ENCODE results near the gene SKIDA1. TPM values are rescaled to one million over a fixed set of nuclear protein-coding genes. Genes with fewer than 3 reads are reported as not detected.

SKIDA1 gene
- total RNA-seq, 2 experiments from 2014 or later: 0.26 to 0.29 TPM

GRCh38 chr10:21488957-21489446, 36.5 kb downstream of the SKIDA1 start:
- ATAC-seq (no peak), DNase-seq (no peak)
- H3K4me1 Mint-ChIP-seq: peaks cover under 1% of the 10 kb centered on the region
- no peaks in the 10 kb centered on the region for H3K9me3 Mint-ChIP-seq (ENCODE audit: low read depth)
- peaks cover 42% of the 10 kb centered on the region for H3K27me3 Mint-ChIP-seq
- no peak overlapping the region for H3K4me3 Mint-ChIP-seq
- H3K36me3 Mint-ChIP-seq: no peaks in the 10 kb centered on the region
- H3K27ac Mint-ChIP-seq: no peak overlapping the region
- CTCF ChIA-PET: interaction anchor here (2.3 kb wide), 1 partner anchor 7 kb away, joined by 11 read pairs; no protein-coding TSS in a partner anchor

GRCh38 chr10:21488246-21488956, 37.1 kb downstream of the SKIDA1 start:
- DNase-seq (no peak), ATAC-seq (no peak)
- Mint-ChIP-seq H3K36me3 (no peaks in the 10 kb centered on the region), H3K4me1 (no peaks in the 10 kb centered on the region), H3K27ac (no peak overlapping the region), H3K27me3 (peaks cover 37% of the 10 kb centered on the region), H3K9me3 (ENCODE audit: low read depth) (no peaks in the 10 kb centered on the region), H3K4me3 (no peak overlapping the region)
- CTCF ChIA-PET: interaction anchor here (2.3 kb wide), 1 partner anchor 8 kb away, joined by 11 read pairs; no protein-coding TSS in a partner anchor

GRCh38 chr10:21487416-21488180, 37.9 kb downstream of the SKIDA1 start:
- CTCF ChIA-PET: interaction anchor here (2.3 kb wide), 1 partner anchor 9 kb away, joined by 11 read pairs; no protein-coding TSS in a partner anchor
- H3K4me1 Mint-ChIP-seq: no peaks in the 10 kb centered on the region
- no peaks in the 10 kb centered on the region for H3K9me3 Mint-ChIP-seq (ENCODE audit: low read depth)
- no peaks in the 10 kb centered on the region for H3K36me3 Mint-ChIP-seq
- peaks cover 30% of the 10 kb centered on the region for H3K27me3 Mint-ChIP-seq
- ATAC-seq (no peak), DNase-seq (no peak)
- no peak overlapping the region for H3K27ac Mint-ChIP-seq
- H3K4me3 Mint-ChIP-seq: no peak overlapping the region

GRCh38 chr10:21482821-21483220, 42.7 kb downstream of the SKIDA1 start:
- Mint-ChIP-seq H3K27me3 (peaks cover 2% of the 10 kb centered on the region), H3K4me3 (no peak overlapping the region), H3K9me3 (ENCODE audit: low read depth) (no peaks in the 10 kb centered on the region), H3K36me3 (no peaks in the 10 kb centered on the region), H3K27ac (no peak overlapping the region), H3K4me1 (no peaks in the 10 kb centered on the region)
- CTCF ChIA-PET: interaction anchor here (1.3 to 1.6 kb wide), 2 partner anchors 11 to 13 kb away, joined by 3 to 4 read pairs; no protein-coding TSS in a partner anchor
- no peak for ATAC-seq
- DNase-seq: no peak

- H3K4me1 Mint-ChIP-seq: no peaks in the 10 kb centered on the region
- no peaks in the 10 kb centered on the region for H3K9me3 Mint-ChIP-seq (ENCODE audit: low read depth)
- H3K27ac Mint-ChIP-seq: no peak overlapping the region
- CTCF ChIA-PET: interaction anchor here (0.7 to 1.6 kb wide), 3 partner anchors 9 to 15 kb away, joined by 3 to 4 read pairs (median 3); no protein-coding TSS in a partner anchor
- peaks cover 2% of the 10 kb centered on the region for H3K27me3 Mint-ChIP-seq
- DNase-seq (no peak), ATAC-seq (no peak)
- no peaks in the 10 kb centered on the region for H3K36me3 Mint-ChIP-seq
- H3K4me3 Mint-ChIP-seq: no peak overlapping the region
Observed at GRCh38 chr10:21481407-21481806, 44.1 kb downstream of the SKIDA1 start.

GRCh38 chr10:21479570-21480315, 45.7 kb downstream of the SKIDA1 start:
- Mint-ChIP-seq H3K4me3 (no peak overlapping the region), H3K9me3 (ENCODE audit: low read depth) (no peaks in the 10 kb centered on the region), H3K27ac (no peak overlapping the region), H3K4me1 (no peaks in the 10 kb centered on the region), H3K36me3 (no peaks in the 10 kb centered on the region), H3K27me3 (peaks cover 2% of the 10 kb centered on the region)
- no peak for DNase-seq
- CTCF ChIA-PET: interaction anchor here (0.6 kb wide), 1 partner anchor 178 kb away, joined by 4 read pairs; no protein-coding TSS in a partner anchor
- ATAC-seq: no peak

GRCh38 chr10:21475393-21475792, 50.1 kb downstream of the SKIDA1 start:
- no peak overlapping the region for H3K27ac Mint-ChIP-seq
- no peak for ATAC-seq
- no peaks in the 10 kb centered on the region for H3K9me3 Mint-ChIP-seq (ENCODE audit: low read depth)
- no peaks in the 10 kb centered on the region for H3K36me3 Mint-ChIP-seq
- no peak overlapping the region for H3K4me3 Mint-ChIP-seq
- DNase-seq: no peak
- CTCF ChIA-PET: no interaction called here
- no peaks in the 10 kb centered on the region for H3K27me3 Mint-ChIP-seq
- H3K4me1 Mint-ChIP-seq: no peaks in the 10 kb centered on the region

- CTCF ChIA-PET: no interaction called here
- Mint-ChIP-seq H3K4me1 (no peaks in the 10 kb centered on the region), H3K27me3 (no peaks in the 10 kb centered on the region), H3K4me3 (no peak overlapping the region), H3K36me3 (no peaks in the 10 kb centered on the region), H3K27ac (no peak overlapping the region), H3K9me3 (ENCODE audit: low read depth) (no peaks in the 10 kb centered on the region)
- DNase-seq: no peak
- no peak for ATAC-seq
Observed at GRCh38 chr10:21473541-21473940, 51.9 kb downstream of the SKIDA1 start.

- Mint-ChIP-seq H3K4me3 (no peak overlapping the region), H3K36me3 (no peaks in the 10 kb centered on the region), H3K27ac (no peak overlapping the region), H3K27me3 (peaks cover 1% of the 10 kb centered on the region), H3K9me3 (ENCODE audit: low read depth) (no peaks in the 10 kb centered on the region), H3K4me1 (no peaks in the 10 kb centered on the region)
- DNase-seq (no peak), ATAC-seq (no peak)
- CTCF ChIA-PET: no interaction called here
Observed at GRCh38 chr10:21473135-21473534, 52.3 kb downstream of the SKIDA1 start.

GRCh38 chr10:21468086-21468485, 57.4 kb downstream of the SKIDA1 start:
- Mint-ChIP-seq H3K36me3 (no peaks in the 10 kb centered on the region), H3K27ac (no peak overlapping the region), H3K4me3 (no peak overlapping the region), H3K27me3 (peaks cover 4% of the 10 kb centered on the region), H3K9me3 (ENCODE audit: low read depth) (no peaks in the 10 kb centered on the region), H3K4me1 (no peaks in the 10 kb centered on the region)
- CTCF ChIA-PET: no interaction called here
- DNase-seq: no peak
- no peak for ATAC-seq

GRCh38 chr10:21467633-21468032, 57.8 kb downstream of the SKIDA1 start:
- CTCF ChIA-PET: no interaction called here
- peaks cover 4% of the 10 kb centered on the region for H3K27me3 Mint-ChIP-seq
- no peak overlapping the region for H3K27ac Mint-ChIP-seq
- no peak for ATAC-seq
- no peak overlapping the region for H3K4me3 Mint-ChIP-seq
- no peaks in the 10 kb centered on the region for H3K4me1 Mint-ChIP-seq
- H3K9me3 Mint-ChIP-seq (ENCODE audit: low read depth): no peaks in the 10 kb centered on the region
- no peaks in the 10 kb centered on the region for H3K36me3 Mint-ChIP-seq
- DNase-seq: no peak

- H3K4me3 Mint-ChIP-seq: no peak overlapping the region
- no peaks in the 10 kb centered on the region for H3K4me1 Mint-ChIP-seq
- H3K36me3 Mint-ChIP-seq: no peaks in the 10 kb centered on the region
- ATAC-seq (no peak), DNase-seq (no peak)
- CTCF ChIA-PET: no interaction called here
- H3K27ac Mint-ChIP-seq: no peak overlapping the region
- H3K27me3 Mint-ChIP-seq: peaks cover 4% of the 10 kb centered on the region
- H3K9me3 Mint-ChIP-seq (ENCODE audit: low read depth): peaks cover 2% of the 10 kb centered on the region
Observed at GRCh38 chr10:21464134-21464533, 61.3 kb downstream of the SKIDA1 start.
